Measurements from ENCODE around the gene SERINC3.
"Not testable (repeated sequence)": the region's sequence is repeated elsewhere in the genome, so short reads cannot be mapped to it uniquely, and the experiment has no call there.

SERINC3 gene

DNA sequence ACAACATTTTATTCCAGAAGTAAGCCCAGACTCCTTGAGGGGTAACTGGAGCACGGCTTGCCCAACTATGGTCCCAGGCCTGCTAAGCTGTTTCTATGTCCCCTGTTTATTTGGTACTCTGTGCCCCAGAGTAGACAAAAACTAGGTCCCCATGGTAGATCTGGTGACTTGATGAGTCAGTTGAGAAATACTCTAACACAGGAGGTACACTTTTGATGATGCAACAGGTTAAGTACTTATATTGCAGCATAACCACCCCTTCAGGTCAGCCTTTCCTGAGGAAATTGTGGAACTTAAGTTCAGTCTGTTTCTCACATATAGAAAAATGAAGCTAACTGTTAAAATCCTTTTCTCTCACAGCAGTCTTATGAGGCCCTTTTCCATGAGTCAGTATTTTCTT lies 26.6 kb downstream of the SERINC3 start:
- FAIRE-seq (no peak), DNase-seq (ENCODE audit: insufficient read length, low spot score) (no peak)

DNA sequence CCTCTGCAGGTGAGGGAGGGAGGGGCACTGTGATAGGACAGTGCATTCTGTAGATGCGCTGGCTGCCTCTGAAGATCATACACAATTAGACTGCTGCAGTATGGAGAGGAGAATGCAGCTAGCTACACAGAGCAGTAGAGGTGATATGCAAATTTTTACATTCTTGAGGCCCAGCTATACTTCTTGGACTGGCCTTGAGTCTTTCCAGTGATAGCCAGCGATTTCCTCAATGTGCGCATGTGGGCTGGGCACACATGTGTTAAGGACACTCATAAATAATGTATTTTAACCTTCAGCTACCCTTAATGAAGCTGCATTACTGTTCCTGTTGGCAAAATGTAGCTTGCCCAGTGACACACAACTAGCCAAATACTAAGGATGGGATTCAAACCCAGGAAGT lies 27.2 kb downstream of the SERINC3 start:
- DNase-seq (ENCODE audit: insufficient read length, low spot score): no peak
- no peak for FAIRE-seq

DNA sequence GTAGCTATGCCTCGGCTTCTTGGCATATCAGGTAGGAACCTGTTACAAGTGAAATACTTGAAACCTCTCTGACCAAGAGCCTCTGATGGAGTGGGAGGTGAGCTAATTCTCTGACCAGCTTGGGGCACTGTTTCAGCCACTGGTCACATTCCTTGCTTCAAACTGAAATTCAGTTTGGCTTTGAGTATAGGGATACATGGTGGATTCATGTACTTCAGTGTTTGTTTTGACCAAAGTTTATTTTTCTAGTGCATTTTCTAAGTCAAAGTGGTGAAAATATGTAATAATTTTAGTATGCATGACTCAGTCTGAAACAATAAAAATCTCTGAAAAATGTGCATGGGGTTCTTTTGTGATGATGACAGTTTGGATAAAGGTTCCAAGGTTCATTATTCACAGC lies 27.6 kb downstream of the SERINC3 start:
- no peak for DNase-seq (ENCODE audit: insufficient read length, low spot score)
- FAIRE-seq: no peak

DNA sequence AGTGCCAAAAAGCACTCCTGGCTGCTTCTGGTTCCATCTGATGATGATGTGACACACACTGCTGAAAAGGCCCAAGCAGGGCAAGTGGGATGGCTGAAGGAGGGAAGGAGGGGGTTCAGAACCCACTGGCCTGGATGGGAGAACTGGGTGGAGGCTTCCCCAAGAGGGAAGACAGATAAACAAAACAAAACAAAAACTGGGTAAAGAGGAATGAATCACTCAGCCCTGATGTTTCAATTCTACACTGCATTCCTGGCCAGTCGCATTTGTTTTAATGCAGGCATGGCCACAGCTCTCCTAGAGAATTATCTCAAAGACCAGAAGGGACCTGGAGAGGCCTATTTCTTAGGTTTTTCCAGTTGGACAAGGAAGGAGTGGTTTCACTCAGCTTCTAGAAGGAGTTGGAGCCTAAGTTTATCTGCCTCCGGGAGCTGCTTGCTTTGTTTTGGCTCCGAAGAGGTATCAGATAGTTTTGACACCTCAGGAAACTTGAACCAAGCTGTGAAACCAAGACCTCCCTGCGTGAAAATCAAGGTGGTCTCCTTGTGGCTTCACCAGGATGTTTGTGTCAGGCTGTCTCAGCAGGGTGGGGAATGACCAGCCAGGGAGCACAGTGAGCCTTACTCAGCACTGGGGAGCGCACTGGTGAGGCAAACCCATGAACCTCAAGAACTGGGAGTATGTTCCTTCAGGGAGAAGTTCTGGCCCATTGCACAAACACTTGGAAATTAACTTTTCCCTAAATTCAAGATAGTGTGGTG lies 30.1 kb downstream of the SERINC3 start:
- DNase-seq (ENCODE audit: insufficient read length, low spot score) (no peak), FAIRE-seq (no peak)

DNA sequence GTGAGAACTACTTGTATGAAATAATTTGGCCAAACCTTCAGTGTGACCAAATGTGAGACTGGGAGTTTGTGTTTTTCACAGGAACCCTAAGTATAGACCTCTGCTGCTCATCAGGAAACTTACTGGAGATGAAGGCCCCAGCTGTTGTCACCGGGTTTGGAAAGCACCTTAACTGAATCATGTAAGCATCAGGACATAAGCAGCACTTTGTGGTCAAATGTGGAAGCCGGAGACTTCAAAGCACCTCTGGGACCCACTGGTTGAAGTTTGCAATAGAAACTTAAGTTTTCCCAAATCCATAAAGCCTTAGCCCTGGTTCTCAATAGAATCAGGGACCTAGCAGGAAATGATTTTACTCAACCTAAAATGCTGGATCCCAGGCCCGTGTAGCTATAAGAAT lies 31.9 kb downstream of the SERINC3 start:
- FAIRE-seq (no peak), DNase-seq (ENCODE audit: insufficient read length, low spot score) (no peak)

DNA sequence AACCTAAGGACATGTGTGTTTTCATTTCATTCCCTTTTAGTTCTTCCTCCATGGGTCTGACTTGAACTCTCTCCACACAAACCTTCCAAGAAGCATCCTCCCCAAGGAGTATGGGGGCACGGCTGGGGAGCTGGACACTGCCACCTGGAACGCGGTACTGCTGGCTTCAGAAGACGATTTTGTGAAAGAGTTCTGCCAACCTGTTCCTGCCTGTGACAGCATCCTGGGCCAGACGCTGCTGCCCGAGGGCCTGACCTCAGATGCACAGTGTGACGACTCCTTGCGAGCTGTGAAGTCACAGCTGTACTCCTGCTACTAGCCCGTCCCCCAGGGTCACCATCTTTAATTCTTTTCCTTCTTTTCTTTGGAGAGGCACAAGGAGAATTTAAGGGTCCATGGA lies 32.6 kb downstream of the SERINC3 start:
- DNase-seq (ENCODE audit: insufficient read length, low spot score): no peak
- no peak for FAIRE-seq

DNA sequence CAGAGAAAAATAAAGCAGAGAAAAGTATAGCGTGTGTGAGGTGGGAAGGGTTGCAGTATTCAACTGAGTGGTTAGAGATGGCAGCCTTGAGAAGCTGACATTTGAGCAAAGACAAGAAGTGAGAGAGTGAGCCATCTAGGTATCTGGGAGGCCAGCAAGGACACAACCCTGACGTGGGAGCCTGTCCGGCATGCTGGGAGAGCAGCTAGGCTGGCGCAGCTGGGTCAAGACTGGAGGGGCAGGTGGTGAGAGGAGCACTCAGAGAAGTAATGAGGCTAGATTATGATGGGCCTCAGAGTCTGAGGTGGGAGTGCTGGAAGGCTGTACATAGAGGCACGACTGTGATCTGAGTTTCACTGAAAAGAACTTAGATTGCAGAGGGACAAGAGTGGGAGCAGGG lies 33.3 kb downstream of the SERINC3 start:
- DNase-seq (ENCODE audit: insufficient read length, low spot score) (no peak), FAIRE-seq (no peak)

DNA sequence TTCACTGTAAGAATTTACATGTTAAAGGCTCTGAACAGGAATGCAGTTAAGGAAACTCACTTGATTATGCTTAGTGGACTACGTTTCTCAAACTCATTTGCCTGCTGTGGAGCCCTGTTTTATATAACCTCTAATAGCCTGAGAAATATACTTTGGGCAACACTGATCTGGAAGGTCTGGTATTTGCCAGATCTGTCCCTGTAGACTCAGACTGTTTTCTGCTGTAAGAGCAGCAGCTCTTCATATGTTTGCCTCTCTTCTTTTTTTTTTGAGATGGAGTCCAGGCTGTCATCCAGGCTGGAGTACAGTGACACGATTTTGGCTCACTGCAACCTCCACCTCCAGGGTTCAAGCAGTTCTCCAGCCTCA lies 36.1 kb downstream of the SERINC3 start:
- no peak for FAIRE-seq
- no peak for DNase-seq (ENCODE audit: insufficient read length, low spot score)

DNA sequence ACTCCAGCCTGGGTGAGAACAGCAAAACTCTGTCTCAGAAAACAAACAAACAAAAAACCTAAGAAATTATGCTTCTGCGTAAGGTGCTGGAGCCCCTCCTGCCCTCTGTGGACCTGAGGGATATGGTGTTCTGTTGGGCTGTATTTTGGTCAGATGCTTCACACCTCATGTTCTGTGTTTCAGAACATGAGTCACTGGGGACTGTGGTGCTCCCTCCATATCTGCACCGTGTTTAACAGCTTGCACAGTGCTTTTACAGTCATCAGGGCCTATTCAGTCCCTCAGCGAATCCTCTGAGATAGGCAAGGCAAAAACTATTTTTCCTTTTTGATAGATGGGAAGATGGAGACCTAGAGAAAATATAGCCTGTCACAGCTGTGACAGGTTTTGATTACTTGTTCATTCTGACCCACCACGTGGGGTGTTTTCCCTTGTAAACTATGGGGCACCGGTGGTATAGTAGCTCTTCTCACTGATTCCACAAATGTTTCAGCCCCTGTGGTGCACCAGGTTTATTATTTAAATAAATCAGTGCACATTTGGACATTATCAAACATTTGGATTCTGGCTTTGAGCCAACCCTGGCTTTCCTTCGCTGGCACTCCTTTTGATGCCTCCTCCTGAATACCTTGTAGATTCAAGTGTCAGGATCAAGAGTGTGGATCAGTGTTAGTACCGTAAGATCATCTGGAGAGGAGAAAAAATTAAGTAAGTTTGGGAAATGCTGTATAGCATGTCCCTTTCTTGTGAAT lies 36.6 kb downstream of the SERINC3 start:
- DNase-seq (ENCODE audit: insufficient read length, low spot score) (no peak), FAIRE-seq (no peak)

DNA sequence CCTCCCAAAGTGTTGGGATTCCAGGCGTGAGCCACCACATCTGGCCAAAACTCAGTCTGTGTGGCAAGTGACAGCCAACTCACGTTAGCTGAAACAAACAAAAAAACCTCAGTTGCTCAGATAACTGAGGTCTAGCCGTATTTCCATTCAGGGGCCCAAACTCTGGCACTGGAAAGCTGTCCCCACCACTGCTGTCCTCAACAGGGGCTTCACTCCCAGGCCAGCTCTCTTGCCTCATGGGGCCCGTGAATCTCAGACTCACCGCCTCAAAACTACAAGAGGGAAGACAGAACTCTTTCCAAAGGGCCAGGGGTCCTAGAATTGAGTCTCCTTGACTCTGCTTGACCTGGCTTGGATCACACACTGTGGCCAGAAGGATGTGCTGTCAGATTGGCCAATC lies 38.8 kb downstream of the SERINC3 start:
- FAIRE-seq (no peak), DNase-seq (ENCODE audit: insufficient read length, low spot score) (no peak)

DNA sequence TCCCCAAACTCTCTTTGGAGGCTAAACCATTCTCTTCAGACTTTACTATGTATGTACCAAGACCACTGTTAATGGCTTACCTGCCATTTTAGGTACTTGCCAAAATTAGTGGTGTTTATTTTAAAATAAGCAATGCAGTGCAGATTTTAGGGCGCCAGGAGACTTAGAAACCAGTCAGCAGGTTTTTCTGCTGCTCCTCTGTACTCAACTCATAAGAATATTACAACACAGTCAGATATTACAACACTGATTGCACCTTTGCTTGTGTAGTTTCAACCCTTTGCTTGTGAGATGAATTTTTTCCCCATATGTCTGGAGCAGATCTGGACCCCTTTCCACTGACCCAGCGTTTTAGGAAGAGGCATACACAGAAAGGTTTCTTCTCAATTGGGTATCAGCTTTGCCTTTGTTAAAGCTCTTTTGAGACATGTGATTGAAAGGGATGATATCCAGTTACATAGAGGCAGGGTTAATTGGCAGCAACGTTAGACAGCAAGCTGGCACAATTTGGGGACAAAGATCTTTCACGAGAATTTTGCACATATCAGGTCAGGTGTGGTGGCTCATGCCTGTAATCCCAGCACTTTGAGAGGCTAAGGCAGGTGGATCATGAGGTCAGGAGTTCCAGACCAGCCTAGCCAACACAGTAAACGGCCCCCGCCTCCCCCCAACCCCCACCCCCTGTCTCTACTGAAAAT lies 40.0 kb downstream of the SERINC3 start:
- DNase-seq (ENCODE audit: insufficient read length, low spot score) (no peak), FAIRE-seq (no peak)

DNA sequence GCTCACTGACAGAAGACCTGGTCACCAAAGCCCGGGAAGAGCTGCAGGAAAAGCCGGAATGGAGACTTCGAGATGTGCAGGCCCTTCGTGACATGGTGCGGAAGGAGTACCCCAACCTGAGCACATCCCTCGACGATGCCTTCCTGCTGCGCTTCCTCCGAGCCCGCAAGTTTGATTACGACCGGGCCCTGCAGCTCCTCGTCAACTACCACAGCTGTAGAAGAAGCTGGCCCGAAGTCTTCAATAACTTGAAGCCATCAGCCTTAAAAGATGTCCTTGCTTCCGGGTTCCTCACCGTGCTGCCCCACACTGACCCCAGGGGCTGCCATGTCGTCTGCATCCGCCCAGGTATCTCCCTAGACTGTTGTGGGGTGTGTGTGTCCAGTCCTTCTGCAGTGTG lies 41.8 kb downstream of the SERINC3 start:
- FAIRE-seq: no peak
- DNase-seq (ENCODE audit: insufficient read length, low spot score): no peak

DNA sequence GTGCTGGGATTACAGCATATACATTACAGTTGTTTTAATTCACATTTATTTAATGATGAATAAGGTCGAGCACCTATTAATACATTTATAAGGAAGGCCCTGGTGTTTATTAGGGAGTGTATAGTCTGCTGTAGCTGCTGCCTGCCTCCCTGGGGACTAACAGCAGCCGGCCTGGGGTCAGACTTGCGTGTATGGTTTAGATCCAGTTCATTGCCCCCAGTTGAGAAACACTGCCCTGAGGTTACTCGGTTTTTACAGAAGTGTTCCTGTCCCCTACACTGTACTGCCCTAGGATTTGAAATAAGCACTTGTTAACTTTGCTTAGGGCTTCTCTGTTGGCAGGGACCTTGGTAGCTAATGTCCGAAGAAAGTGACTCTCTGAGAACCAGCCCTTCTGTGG lies 42.2 kb downstream of the SERINC3 start:
- DNase-seq (ENCODE audit: insufficient read length, low spot score) (no peak), FAIRE-seq (no peak)

DNA sequence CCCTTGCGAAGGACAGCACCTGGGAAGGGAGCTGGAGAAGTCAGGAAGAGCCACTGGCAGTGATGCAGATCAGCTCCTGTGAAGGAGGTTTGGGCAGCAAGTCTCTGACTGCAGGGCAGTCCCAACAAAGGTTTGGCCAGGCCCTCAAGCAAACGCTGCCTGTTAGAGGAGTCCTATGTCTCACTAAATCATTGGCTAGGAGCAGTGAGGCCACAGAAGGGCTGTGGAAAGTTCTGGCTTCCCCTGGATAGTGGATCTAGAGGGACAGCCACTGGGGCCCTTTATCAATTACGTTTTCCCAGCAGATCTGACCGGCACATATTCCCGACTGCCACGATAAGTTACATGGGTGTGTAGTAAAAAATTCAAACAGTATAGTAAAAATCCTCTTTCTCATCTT lies 43.7 kb downstream of the SERINC3 start:
- no peak for DNase-seq (ENCODE audit: insufficient read length, low spot score)
- no peak for FAIRE-seq

DNA sequence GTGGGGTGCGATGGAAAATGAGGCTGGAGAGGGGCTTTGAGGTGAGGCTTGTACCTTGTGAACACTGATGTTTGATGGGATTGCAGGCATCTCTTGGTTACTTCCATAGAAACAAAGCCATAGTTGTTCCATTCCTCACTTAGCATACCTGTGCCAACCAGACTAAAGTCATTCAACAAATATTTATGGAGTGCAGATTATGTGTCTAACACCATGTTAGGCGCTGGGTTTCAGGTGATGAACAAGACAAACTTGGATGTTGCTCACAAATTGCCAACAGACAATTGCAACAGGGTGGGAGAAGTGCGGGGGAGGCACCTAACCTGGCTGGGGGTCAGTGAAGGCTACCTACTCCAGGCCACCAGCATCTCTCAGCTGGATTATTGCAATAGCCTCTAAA lies 44.7 kb downstream of the SERINC3 start:
- no peak for DNase-seq (ENCODE audit: insufficient read length, low spot score)
- no peak for FAIRE-seq

DNA sequence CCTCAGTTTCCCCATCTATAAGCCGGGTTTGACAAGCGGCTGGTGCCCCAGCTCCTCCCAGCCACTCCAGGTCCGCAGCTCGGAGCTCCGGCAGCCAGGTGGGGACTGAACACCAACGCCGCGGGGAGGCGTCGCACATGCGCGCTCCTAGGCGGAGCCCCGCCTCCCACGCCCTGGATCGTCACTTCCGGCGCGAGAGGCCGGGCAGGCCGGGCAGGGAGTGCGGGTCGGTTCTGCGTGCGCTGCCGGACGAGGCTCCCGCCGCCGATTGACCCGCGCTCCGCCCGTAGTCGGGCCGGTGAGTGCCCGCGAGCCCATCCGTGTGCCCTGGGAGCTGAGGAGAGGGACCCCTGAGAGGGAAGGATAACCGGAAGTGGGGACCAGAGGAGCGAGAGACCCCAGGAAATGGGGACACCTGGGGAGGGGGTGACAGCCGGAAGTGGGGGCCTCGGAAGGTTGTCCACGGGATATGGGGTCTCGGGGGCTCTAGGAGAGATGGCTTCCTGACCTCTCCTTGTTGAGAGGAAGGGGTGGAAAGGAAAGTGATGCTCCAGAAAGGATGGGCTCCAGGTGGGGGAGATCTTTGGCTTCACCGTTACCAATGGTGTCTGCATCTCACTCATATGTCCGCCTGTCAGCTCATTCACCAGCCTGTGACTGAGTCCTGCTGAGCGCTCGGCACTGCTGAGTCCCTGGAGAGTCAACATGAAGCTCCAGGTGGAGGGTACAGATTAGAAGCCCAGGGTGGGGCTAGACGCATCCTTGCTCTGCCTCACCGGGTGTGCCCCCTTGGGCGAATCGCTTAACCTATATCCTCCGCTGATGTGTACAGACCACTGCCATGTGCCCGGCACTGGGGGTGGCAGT lies 45.9 kb downstream of the SERINC3 start, which contains the start of gene TTPAL:
TSS of gene TTPAL (plus strand) at position 181 of the 867 bp plus-strand sequence. CDS start 4,126 bp downstream, outside the sequence.
- peak; percentile 93 for DNase-seq (ENCODE audit: insufficient read length, low spot score)

DNA sequence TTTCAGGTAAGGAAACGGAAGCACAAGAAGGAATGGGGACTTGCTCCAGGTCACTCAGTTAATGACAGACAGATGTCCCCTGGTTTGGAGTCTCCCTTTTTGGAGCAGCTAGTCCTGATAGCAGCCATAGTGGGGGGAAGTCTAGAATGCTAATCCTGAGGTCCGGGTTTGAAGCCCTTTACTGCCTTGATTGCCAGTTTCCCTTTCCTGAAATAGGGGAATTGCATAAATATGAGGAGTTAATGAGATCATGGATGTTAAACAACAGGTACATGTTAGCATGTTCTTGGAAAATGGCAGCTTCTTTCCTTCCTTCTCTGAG lies 46.5 kb downstream of the SERINC3 start:
- DNase-seq (ENCODE audit: insufficient read length, low spot score) (no peak), FAIRE-seq (no peak)

More for the DNA sequence above, 45.9 kb downstream of the SERINC3 start, which contains the start of gene TTPAL:
- FAIRE-seq: peak; percentile 72

DNA sequence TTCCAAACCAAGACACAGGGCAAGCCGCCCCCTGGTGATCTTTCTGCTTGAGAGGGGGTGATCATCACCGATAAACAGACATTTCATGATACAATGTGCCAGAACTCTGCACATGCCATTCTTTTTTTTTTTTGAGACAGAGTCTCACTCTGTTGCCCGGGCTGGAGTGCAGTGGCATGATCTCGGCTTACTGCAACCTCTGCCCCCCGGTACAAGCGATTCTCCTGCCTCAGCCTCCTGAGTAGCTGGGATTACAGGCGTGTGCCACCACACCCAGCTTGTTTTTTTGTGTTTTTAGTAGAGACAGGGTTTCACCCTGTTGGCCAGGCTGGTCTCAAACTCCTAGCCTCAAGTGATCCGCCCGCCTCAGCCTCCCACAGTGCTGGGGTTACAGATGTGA lies 49.6 kb downstream of the SERINC3 start:
- not testable (repeated sequence) for FAIRE-seq

DNA sequence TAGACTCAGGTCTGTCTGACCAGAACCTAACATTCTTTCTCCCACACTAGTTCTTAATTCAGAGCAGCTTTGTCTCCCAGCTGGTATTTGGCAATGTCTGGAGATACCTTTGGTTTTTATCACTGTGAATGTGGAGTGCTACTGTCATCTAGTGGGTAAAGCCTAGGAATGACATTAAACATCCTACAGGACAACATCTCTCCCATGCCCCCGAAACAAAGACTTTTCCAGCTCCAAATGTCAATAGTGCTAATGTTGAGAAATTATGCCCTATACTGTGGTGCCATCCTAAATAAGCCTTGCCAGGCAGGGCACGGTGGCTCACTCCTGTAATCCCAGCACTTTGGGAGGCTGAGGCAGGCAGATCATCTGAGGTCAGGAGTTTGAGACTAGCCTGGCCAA lies 50.4 kb downstream of the SERINC3 start:
- FAIRE-seq (no peak), DNase-seq (ENCODE audit: insufficient read length, low spot score) (no peak)

More for the DNA sequence above, 49.6 kb downstream of the SERINC3 start:
- not testable (repeated sequence) for DNase-seq (ENCODE audit: insufficient read length, low spot score)

DNA sequence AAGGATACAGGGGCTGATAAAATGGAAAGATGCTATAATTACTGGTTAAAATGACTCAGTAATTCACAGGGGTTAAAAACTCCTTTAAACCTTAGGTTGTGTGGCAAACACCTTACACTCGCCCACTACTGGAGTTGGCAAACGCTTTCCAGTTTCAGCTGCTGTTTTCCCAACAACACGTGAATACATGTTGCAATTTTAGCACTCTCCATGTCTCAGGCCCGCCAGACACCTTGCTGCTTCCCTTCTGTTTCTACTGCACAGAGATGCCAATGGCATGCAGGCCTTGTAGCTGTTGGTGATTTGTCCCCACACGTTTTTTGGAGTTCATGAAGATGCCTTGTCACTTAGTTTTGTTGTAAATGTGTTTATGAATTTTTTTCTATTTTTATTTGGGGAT lies 51.5 kb downstream of the SERINC3 start:
- no peak for FAIRE-seq
- DNase-seq (ENCODE audit: insufficient read length, low spot score): no peak
